Neural cell (in vitro differentiated cells): ENCODE results near the gene SNX33.
A peak's percentile ranks its signal among the peaks of the same experiment; 100 is the strongest.

Experiments used
- EP300 ChIP-seq: fragments of 450-650 bp; conservative IDR thresholded peaks from 2 replicates; pipeline ENCODE4 v1.6.1; 2014; ENCODE audit warnings: antibody characterized with exemption, mild to moderate bottlenecking, moderate library complexity; ENCODE audit not compliant: poor library complexity, severe bottlenecking
- EZH2 ChIP-seq: fragments of 200-600, 300-800 bp; shearing (Covaris generic), sonication (generic); IDR thresholded peaks from 2 replicates; pipeline ENCODE4 v1.6.1; 2014; ENCODE audit warnings: antibody characterized with exemption, low read length, borderline replicate concordance, mild to moderate bottlenecking; ENCODE audit not compliant: insufficient read depth, poor library complexity, severe bottlenecking
- POLR2AphosphoS5 ChIP-seq: IDR thresholded peaks from 2 replicates; pipeline ENCODE4 v1.6.1; 2012
- TAF1 ChIP-seq: IDR thresholded peaks from 2 replicates; pipeline ENCODE4 v1.6.1; 2012; ENCODE audit warnings: low read depth
- TF ChIP-seq, protein P1 (sequence below): fragments of 450-650 bp; IDR thresholded peaks from 2 replicates; pipeline ENCODE4 v1.5.1; 2014; ENCODE audit warnings: antibody characterized with exemption, mild to moderate bottlenecking, moderate library complexity; ENCODE audit not compliant: poor library complexity, severe bottlenecking

DNA sequence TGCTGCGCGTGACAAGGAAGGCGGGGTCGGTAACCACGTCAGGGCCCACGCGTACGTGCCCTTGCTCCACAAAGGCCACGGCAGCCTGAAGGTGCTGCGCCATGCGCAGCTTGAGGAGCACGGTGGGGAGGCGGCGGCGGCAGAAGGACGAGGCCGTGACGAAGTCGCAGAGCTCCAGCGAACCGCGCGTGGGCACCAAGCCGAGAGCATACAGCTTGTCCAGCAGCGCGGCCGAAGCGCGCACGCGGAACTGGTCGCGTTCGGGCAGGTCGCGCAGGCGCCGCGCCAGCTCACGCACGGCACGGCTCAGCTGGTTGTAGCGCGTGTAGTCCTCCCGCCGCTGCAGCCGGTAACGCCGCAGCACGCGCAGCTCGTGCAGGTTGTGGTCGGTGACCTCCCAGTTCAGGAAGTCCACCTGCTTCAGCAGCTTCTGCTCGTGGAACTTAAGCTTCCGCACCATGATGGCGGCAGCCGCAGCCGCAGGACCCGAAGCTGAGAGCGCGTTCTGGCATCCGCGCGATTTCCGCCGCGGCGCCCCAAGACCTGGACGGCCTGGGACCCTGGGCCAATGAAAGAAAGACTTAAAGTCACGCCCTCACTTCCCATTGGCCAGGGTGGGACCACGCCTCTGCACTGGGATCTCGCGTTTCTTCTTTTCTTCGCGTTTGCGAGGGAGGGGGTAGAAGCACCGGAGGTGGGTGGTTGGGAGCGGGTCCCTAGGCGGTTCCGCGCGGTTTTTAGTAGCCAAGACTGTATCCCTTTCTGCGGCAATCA, 7.8 kb upstream of the SNX33 start, which contains the start of gene IMP3:
- no peak for TF ChIP-seq EZH2
- TF ChIP-seq, protein P1, sequence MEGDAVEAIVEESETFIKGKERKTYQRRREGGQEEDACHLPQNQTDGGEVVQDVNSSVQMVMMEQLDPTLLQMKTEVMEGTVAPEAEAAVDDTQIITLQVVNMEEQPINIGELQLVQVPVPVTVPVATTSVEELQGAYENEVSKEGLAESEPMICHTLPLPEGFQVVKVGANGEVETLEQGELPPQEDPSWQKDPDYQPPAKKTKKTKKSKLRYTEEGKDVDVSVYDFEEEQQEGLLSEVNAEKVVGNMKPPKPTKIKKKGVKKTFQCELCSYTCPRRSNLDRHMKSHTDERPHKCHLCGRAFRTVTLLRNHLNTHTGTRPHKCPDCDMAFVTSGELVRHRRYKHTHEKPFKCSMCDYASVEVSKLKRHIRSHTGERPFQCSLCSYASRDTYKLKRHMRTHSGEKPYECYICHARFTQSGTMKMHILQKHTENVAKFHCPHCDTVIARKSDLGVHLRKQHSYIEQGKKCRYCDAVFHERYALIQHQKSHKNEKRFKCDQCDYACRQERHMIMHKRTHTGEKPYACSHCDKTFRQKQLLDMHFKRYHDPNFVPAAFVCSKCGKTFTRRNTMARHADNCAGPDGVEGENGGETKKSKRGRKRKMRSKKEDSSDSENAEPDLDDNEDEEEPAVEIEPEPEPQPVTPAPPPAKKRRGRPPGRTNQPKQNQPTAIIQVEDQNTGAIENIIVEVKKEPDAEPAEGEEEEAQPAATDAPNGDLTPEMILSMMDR: no peak
- peak; percentile 90 for TF ChIP-seq TAF1
- peak; percentile 88 for TF ChIP-seq POLR2AphosphoS5
- peak; percentile 44 for TF ChIP-seq EP300
